HG03060 (cell line): ENCODE results near the gene TNS2.
A peak's percentile ranks its signal among the peaks of the same experiment; 100 is the strongest.

Experiments used
- ATAC-seq: cut with Tn5 transposase; IDR thresholded peaks from one replicate; pipeline ENCODE4 v1.9.1; 2021; ENCODE audit warnings: low read depth, moderate number of reproducible peaks; ENCODE audit not compliant: unreplicated experiment

TNS2 gene

DNA sequence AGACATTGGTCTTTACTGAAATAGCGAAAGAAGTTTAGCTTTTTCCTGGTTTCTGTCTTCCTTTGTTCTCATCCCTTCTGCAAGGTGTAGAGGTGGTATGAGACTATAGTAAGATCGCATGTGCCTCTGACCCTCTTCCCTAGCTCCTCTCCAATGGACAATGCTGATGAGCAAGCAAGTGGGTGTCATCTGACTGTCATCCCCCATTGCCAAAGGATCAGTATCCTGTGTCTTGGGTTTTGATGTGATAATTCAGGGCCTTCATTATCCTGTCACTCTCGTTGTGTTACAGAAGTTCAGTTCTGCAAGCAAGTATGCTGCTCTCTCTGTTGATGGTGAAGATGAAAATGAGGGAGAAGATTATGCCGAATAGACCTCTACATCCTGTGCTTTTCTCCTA is 10.0 kb upstream of the TNS2 start:
- ATAC-seq, result no peak

DNA sequence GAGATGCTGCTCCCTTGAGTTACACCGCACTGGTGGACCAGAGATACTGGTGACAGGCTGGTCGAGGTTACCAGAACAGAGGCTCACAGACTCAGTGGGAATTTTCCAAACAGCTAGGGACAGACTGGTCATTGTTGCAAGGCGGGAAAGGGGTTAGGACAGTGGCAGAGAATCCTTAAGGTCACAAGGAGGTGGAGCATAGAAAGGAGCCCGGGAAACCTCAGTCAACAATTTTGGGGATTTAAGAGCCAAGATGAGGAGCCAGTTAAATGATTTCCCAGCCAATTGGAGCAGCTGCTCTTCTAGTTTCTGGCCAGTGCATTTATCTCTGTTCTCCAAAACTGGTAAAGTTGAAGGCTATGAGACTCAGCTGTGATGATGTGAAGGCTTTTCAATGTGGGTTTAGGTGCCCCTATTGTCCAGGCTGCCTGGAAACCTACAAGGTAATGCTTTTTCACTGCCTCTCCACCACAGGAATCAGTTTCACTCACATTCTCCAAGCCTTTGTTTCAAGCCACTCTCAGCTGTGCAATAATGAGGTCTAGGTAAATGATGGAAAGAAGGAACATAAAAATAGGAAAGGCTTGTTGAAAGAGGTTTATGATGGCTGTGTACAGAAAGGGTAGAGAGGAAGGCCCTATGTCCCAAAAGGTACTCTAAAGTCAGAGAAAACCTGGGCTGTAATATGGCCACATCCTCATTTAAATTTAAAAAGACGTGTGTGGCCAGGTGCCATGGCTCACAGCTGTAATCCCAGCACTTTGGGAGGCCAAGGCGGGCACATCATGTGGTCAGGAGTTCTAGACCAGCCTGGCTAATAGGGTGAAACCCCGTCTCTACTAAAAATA is 7.0 kb upstream of the TNS2 start:
- no peak for ATAC-seq

DNA sequence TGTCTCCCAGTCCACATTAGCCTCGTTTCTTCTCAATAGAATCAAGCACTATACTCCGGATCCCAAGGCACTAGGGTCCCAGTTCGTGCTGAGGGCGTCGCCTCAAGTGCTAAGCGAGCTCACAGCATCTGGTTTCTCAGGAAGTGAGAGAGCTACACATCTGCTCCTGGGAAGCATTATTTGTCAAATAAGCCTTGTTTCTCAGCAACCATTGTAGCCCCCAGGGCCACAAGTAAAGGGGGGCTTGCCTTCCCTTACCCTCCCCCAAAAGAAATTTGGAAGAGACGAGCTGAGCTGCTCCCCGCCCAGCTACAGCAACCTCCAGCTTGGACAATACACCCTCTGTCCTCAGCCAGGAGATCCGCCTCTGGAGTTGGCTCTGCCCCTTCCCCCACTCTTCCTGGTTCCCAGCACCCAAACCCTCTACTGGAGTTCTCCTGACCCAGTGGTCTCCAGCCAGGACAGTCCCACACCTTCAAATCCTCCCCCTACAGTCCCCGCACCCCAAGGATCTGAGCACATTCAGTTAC is 5.7 kb upstream of the TNS2 start:
- no peak for ATAC-seq

DNA sequence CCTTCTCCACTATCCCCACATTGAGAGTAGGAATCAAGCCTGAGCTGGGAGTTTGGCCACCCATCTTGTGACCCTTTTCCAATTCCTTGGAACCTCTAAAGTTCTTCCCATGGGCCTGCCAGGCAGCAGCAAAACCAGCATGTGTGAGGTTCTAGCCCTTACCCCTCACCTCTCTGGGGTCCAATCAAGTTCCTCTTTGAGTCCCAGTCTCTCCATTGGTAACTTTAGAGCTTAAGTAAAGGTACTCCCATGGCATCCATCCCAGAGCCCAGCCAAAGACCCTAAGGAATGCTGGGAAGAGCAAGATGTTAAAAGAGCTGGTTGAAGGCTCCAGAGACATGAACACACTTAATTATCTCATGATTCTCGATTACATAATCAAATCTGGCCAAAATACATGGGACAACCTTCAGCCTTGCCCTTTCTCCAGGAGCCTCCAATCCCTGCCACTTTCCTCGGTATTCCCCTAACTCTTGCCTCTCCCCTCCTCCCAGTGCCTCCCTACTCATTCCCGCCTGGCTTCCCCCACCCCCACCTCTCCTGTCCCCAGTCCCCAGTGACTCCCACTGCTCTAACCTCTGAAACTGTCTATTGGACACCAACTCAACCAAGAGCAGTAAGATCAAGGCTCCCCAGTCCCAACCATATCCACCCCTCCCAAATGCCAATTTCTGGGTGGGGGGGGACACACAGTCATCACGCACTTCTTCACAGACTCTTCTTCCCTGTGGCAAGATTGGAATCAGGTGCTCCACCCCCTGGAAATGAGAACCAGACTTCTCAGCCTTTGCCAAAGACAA is 4.8 kb upstream of the TNS2 start:
- ATAC-seq, result no peak

DNA sequence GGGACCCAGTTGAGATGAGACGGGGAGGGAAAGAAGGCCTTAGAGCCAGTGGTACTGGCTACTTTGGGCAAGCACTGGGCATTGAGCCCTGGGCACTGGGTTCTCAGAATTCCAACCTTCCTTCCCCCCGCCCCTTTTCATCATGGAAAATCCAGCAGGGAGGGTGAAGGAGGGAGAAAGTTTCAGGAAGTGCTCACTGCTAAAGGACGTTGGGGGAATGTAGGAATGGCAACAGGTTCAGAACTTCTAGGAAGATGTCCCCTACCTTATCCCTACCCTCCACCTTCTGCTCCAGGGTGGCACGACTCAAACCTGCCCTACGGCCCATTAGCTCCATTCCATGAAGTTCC is 4.2 kb upstream of the TNS2 start:
- no peak for ATAC-seq

DNA sequence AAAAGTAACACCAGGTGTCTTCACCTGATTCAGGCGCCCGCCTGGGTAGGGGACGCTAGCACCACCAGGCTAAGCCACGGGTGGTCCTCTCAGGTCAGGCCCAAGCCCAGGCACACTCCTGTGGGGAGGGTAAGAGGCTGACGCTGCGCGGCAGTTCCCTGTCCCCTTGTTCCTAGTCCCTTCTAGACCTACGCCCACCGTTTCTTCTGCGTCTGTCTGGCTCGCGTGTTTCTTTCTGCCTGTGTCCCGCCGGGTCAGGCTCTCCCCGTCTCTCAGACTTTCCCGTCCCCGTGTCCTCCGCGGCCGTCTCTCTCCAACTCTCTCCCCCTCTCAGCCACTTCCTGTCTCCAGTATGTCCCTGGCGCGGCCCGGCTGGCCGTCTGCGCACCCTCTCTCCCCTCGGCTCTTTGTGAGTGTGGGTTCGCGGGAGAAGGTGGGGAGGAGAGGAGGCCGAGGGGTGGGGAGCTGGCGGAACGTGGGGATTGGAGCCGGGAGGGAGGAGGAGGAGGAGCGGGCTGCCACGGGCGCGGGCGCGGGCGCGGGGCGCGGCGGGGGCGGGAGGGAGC is 3.1 kb upstream of the TNS2 start:
- no peak for ATAC-seq

DNA sequence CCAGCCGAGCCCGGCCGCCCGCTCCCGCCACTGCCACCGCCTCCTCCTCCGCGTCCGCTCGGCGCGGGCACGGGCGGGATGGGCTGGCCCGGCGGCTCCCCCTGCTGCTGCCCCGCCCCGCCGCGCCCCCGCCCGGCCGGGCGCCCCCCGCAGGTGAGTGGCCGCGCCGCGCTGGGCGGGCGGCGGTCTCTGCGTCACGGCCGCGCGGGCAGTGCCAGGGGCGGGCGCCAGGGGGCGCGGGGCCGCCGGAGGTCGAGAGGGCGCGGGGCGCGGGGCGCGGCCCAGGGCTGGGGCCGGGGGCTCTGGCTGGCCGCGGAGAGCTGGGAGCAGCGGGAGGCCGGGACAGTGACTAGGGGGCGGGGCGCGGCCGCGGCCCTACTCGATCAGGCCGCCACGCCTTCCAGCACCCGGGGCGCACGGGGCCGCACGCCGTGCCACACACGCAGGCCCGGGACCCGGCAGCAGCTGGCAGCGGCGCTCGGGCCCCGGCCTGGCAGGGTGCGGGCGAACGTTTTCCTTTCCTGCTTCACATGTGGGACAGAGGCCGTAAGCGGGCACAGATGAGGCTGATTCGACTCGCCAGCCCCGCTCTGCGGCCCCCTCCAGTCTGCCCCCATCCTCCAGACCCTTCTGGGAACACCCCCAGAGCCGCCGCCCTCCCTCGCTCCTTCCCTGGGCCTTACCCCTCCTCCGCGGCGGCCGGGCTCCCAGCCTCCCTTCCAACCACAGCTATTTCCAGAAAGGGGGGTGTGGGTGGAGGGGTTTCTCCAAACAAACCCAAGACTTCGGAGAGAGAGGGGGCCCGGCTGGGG is 2.4 kb upstream of the TNS2 start:
- ATAC-seq, result no peak

DNA sequence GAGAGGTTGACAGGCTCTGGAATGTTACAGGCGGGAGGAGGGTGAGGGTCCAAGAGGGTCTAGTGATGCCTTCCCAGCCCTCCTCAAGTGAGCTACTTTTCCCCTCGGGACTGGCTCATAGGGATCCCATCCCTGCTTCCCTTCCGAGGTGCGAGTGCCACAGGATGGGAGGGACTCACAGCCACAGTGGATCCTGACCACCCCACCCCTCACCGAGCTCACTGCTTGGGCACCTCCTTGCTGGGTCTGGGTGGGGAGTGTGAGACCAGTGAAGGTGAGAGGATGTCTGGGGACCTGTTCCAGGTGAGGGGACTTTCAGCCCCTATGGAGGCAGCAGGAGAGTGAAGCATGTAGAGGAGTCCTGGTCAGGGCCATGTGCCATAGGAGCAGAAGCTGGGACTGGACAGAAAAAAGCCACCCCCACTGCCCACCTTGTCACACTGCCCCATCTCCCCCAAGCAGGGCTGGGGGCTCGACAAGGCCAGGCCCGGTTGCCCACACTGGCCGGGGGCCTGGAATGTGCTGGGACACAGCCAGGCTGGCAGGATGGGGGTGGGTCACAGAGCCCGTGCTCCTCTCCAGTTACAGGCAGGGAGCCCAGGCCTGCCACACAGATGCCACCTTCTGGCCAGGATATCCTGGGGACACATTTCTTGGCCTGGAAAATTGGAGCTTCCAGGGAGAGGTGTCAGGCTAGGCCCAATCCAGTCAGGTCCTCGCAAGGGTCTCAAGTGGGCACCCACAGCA is 1.7 kb upstream of the TNS2 start:
- ATAC-seq, result no peak

DNA sequence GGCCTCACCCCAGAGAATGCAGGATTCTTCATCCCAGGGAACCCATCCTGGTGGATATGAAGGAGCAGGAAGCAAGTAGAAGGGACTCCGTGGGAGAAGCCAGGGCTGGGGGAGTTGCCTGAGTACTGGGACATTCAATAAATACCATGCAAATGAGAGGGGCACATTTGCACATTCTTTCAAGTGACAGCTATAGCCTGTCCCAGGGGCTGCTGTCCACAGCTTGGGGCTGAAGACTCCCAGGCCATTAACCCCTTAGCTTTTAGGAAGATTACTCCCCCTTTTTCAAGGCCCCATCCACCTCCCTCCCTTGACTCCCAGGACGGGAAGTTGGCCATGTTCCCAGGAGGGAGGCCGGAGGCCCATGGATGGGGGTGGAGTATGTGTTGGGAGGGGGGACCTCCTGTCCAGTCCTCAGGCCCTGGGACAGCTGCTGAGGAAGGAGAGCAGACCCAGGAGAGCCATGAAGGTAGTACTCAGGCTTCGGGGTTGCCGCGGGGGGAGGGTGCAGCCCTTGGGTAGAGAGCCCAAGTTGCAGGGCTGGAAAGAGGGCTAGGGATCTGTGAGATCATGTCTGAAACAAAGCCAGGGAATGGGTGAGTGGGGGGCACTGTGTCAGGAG is 974 bp upstream of the TNS2 start:
- ATAC-seq, result no peak

DNA sequence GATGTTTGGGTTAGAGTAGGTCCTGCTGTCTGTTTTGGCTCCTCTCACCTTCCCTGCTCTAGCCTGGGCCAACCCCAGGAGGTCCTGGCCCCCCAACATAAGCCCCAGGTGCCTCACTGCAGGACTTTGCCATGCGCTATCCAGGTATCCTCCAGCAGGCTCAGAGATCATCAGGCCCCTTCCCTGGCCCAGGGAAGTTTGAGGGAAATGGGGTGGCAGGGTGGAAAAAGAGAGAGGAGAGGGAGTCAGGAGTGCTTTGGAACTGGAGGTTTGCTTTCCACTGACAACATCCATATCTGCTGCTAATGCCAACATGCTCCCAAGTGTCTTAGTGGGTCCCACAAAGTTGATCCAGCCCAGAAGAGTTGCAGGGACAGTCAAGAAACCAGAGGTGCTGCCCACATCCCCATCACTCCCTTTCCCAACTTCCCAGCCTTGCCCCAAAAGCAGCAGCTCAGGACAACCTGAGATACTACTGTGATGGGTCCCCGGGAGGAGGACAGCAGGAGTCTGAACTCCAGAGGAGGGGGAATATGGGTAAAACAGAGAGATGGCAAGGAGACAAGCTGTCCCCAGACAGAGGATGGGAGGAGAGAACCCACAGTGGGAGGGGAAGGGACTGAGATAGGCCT is 677 bp downstream of the TNS2 start:
- ATAC-seq, result no peak

DNA sequence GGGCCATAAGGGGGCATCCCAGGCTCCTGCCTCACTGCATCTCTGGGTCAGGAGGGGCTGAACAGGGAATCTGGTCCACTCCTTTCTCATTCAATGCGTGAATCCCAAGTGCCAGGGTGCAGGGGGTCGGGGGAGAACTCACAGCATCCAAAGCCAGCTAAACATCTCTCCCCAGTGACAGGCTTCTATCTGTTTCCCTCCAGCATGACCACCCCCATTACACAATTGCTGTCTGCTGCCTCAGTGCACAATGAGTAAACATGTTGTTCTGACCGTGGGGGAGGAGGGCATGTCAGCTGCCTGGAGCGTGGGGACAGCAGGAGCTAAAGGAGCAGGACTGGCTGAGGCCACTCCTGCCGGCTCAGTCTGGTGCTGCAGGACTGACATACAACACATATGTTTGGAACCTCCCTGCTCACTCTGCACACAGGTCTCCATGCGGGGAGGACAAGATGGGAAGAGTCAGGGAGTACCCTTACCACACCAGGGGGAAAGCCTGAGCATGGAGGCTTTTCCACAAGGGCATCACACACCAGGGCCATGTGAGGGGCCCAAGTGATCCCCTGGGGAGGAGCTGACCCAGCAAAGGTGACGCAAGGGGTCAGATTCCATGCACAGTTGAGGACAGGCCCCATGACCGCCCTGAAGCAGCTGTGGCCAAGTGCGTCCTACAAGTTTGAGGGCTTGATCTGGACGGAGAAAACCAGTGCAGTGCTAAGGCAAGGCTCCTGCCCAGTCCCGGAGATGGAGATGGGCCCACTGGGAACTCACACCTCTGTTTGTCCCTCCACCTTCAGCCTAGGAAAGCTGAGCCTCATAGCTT is 1.4 kb downstream of the TNS2 start:
- ATAC-seq, result no peak

DNA sequence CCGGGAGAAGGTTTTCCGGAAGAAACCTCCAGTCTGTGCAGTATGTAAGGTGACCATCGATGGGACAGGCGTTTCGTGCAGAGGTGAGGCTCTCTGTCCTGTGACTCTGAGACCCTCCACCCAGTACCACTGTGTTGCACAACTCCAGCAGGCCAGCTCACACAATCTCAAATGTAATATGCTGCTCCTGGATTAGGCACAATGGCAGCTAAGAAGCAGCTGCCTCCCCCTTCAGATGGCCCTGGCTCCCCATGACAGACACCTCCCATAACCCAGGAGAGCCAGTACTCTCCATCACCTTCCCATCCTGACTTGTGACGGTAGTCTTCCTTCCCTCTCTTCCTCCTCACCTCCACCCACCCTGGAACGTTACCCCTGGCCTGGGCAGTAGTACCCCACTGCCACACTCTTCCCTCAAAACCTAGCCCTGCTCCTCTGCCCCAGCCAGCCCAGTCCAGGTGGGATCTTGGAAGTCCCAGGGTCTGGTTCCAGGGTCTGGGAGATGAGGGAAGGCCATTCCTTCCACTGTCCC is 2.1 kb downstream of the TNS2 start:
- no peak for ATAC-seq

DNA sequence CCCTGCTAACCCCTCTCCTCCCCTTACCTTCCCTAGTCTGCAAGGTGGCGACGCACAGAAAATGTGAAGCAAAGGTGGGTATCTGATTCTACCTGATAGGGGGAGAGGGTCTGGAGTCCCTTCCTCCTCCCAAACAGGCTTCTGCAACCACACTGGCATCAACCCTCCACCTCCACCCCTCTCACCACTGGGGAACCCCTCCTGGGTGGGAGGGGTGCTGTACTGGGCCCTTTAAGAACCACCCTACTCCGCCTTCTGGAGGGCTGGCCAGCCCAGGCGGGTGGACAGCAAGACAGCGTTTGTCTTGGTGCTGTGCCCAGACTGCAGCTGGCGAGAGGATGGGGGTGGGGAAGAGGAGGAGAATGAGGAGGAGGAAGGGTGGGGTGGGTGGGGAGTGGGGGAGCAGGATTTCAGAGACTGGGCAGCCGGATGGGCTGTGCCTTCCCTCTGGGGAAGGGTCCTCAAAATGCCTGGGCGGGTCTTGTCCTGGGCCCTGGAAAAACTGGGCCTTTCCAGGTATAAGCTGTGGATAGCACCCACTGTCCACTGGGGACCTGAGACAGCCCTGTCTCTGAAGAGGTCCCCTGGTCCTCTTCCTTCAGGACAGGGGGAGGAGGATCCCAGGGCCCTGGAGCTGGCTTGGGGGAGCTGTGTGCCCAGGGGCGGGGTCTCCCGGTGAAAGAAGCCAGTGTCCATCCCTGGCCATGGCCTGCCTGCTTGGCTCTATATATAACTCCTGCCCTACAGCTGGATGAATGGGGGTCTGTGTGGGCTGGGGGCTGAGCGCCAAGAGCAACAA is 2.8 kb downstream of the TNS2 start:
- no peak for ATAC-seq

DNA sequence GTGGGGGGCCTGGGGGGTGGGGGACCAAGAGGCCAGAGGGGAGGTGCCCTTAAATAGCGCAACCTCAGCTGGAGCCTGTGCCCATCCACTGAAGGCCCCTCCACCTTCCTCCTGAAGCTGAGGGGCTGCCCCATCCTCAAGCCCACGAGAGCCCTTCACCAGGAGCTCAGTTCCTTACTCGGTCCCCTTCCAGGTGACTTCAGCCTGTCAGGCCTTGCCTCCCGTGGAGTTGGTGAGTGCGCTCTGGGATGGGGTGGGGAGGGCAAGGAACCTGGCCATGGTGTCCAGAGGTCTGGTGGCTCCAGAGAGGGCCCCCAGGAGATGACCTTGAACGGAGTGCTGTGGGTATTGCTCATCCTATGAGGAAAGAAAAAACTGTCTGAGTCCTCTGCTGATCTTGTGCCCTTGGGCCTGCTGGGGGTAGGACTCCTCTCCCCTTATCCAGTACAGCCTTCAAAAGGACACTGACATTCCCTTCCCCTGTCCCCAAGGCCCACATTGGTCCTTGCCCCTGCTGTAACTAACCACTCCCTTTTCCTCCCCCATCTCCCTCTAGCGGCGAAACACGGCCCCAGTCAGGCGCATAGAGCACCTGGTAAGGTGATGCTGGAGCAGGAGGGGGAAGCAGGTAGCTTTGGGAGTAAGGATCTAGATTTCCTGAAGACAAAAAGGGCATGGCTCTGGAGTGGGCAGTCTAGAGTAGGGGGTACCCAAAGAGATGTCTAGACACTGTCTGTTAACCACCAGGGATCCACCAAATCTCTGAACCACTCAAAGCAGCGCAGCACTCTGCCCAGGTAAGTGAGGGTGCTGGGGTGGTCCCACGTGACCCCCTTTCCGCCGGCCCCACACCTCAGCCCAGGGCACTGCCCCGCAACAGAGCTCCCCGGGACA is 3.6 kb downstream of the TNS2 start:
- no peak for ATAC-seq

DNA sequence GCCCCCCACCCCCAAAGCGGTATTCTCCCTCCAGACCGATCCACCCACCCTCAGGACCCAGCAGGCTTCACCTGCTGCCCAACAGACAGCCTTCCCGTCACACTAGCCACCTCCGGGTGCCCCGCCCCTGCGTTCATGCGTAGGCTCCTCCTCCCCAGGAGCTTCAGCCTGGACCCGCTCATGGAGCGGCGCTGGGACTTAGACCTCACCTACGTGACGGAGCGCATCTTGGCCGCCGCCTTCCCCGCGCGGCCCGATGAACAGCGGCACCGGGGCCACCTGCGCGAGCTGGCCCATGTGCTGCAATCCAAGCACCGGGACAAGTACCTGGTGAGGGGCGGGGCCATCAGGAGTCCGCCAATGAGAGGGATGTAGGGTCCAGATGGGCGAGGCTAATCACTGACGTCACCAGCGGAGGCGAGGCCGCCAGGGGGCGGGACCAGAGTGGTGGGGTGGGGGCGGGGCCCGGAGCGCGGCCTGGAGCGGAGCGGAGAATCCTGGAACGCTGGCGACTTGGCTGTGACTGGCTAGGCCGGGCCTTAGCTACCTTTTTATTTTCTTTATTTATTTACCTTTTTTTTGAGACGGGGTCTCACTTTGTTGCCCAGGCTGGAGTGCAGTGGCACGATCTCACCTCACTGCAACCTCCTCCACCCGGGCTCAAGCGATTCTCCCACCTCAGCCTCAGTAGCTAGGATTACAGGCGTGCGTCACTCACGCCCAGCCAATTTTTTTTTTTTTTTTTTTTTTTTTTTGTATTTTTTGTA is 4.4 kb downstream of the TNS2 start:
- ATAC-seq, result peak; percentile 59
